ENCODE results near the gene TTC22.
"Not testable (repeated sequence)": the region's sequence is repeated elsewhere in the genome, so short reads cannot be mapped to it uniquely, and the experiment has no call there.

TTC22 gene

GRCh38 chr1:54784066-54784465, 17.1 kb downstream of the TTC22 start:
- no peak overlapping the region for H3K4me3 ChIP-seq (ENCODE audit: low read depth, low read length)
- TF ChIP-seq CTCF (IDR thresholded peaks at IDR 0.05; ENCODE audit: low read depth, low read length, missing control alignments): no peak
- DNase-seq (ENCODE audit: low read depth): no peak

DNA sequence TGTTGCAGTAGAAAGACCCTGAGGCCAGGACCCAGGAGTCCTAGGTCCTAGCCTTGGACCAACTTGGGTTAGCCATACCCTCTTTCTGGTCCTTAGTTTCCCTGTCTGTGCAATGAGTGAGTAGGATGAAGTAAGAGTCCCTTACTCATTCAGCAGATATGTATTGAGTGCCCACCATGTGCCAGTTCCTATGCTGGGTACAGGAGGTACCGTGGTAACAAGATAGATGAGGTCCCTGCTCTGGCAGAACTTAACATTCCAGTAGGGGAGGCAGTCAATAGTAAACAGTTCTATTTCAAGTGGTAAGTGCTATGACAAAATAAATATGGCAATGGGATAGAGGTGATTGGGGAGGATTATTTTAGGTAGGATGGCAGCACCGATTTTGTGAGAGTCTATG, 18.5 kb downstream of the TTC22 start:
- no peak for TF ChIP-seq CTCF (IDR thresholded peaks at IDR 0.05; ENCODE audit: low read depth, low read length, missing control alignments)
- H3K4me3 ChIP-seq (ENCODE audit: low read depth, low read length): no peak overlapping the region
- no peak for DNase-seq (ENCODE audit: low read depth)

DNA sequence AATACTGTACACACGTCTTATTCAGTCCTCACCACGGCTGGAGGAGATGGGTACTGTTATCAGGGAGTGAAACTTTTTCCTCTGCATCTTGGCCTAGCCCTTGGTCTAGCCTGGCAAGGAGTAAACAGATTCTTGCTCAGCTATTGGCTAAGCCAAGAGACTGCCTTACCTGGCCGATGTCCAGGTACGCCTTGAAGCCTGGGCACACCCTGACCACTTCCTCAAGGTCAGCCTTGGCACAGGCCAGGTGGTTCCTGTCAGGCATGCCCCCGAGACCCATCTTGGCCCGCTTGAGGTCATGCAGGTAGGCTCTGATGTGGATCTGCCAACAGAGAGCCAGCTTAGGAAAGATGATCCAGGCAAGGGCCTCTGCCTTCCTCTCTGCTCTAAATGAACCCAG, 19.0 kb downstream of the TTC22 start:
- DNase-seq (ENCODE audit: low read depth): no peak
- TF ChIP-seq CTCF (IDR thresholded peaks at IDR 0.05; ENCODE audit: low read depth, low read length, missing control alignments): no peak
- H3K4me3 ChIP-seq (ENCODE audit: low read depth, low read length): no peak overlapping the region

- no peak for DNase-seq (ENCODE audit: low read depth)
- no peak for TF ChIP-seq CTCF (IDR thresholded peaks at IDR 0.05; ENCODE audit: low read depth, low read length, missing control alignments)
- H3K4me3 ChIP-seq (ENCODE audit: low read depth, low read length): no peak overlapping the region
Observed at GRCh38 chr1:54781023-54781723, 19.9 kb downstream of the TTC22 start.

GRCh38 chr1:54777431-54777830, 23.7 kb downstream of the TTC22 start:
- no peak for DNase-seq (ENCODE audit: low read depth)
- no peak overlapping the region for H3K4me3 ChIP-seq (ENCODE audit: low read depth, low read length)
- TF ChIP-seq CTCF (IDR thresholded peaks at IDR 0.05; ENCODE audit: low read depth, low read length, missing control alignments): no peak

GRCh38 chr1:54777011-54777410, 24.1 kb downstream of the TTC22 start:
- TF ChIP-seq CTCF (IDR thresholded peaks at IDR 0.05; ENCODE audit: low read depth, low read length, missing control alignments): no peak
- H3K4me3 ChIP-seq (ENCODE audit: low read depth, low read length): no peak overlapping the region
- no peak for DNase-seq (ENCODE audit: low read depth)

DNA sequence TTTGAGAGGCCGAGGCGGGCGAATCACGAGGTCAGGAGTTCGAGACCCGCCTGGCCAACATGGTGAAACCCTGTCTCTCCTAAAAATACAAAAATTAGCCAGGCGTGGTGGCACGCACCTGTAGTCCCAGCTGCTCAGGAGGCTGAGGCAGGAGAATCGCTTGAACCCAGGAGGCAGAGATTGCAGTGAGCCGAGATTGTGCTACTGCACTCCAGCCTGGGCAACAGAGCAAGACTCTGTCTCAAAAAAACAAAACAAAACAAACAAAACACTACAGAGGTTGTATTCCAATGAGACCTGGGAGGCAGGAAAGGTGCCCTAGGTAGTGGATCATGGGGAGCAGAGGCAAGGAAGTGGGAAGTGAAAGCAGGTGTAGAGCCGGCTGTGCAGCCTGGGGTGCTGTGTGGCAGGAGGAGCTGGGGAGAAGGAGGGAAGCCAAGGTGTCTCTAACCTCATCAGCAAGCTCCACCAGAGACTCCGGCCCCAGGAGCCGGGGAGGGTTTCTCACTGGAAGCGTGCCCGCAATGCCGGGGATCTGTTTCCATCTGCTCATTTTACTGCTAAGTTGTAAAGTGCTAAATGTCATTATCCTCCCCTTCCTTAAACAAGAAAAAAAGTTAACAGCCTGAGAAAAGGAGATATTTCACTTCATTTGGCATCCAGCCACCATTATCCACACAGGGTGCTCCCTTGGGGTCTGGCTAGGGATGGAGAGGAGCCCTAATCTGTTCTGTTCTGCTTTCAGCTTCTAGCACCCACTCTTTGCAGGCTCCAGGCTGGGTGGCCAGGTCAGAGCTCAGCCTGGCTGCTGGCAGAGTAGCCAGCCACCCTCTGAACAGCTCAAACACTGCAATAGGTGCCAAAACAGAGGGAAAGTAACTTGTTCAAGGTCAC, 25.0 kb downstream of the TTC22 start:
- not testable (repeated sequence) for H3K4me3 ChIP-seq (ENCODE audit: low read depth, low read length); DNase-seq (ENCODE audit: low read depth)
